Bronchial epithelial cell (primary cell): Measurements from ENCODE around the gene ANKRD50. TPM values are rescaled to one million over a fixed set of nuclear protein-coding genes. Genes with fewer than 3 reads are reported as not detected.

Experiments used
- DNase-seq: peaks from one replicate; pipeline ENCODE4 v3.0.0-alpha.2; 2010; ENCODE audit warnings: low read depth
- FAIRE-seq: peaks from 2 replicates; lab custom pipeline; 2011; peaks lifted over from hg19 to GRCh38; lab: Jason Lieb, UNC
- H3K27me3 ChIP-seq: 2 replicates; pipeline ENCODE4 v1.5.1; 2011; ENCODE audit warnings: low read length; ENCODE audit not compliant: control insufficient read depth, insufficient read depth
- H3K36me3 ChIP-seq: 2 replicates; pipeline ENCODE4 v1.5.1; 2011; ENCODE audit warnings: low read length; ENCODE audit not compliant: control insufficient read depth, insufficient read depth
- H3K4me3 ChIP-seq: 2 replicates; pipeline ENCODE4 v1.5.1; 2011; ENCODE audit warnings: mild to moderate bottlenecking, low read depth, low read length, control low read depth
- total RNA-seq: library from RNA; depleted of rRNA; stranded (reverse); fragments of >200 nt; gene quantifications from 2 replicates; pipeline ENCODE4 v1.2.1, GENCODE V29; 2014
- TF ChIP-seq, protein P1 (sequence below): IDR thresholded peaks from 2 replicates; pipeline ENCODE4 v1.5.1; 2011; ENCODE audit warnings: mild to moderate bottlenecking, moderate library complexity, low read length, control low read depth, inconsistent platforms; ENCODE audit not compliant: insufficient read depth, severe bottlenecking

Gene ANKRD50
- total RNA-seq, 1 donor from 2014 or later, result 36.3 TPM

DNA sequence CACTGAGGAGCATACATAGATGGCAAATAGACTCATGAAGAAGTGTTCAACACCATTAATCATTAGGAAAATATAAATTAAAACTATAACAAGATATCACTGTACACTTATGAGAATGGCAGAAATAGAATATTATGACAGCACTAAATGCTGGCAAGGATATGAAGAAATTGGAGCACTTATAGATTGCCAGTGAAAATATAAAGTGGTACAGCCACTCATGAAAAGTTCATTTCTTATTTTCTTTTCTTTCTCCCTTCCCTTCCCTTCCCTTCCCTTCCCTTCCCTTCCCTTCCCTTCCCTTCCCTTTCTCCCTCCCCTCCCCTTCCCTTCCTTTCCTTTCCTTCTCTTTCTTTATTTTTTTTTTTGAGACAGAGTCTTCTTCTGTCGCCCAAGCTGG, 53.7 kb downstream of the ANKRD50 start:
- no peak overlapping the region for H3K4me3 ChIP-seq
- DNase-seq (no peak), FAIRE-seq (no peak)
- no peaks in the 10 kb centered on the region for H3K27me3 ChIP-seq
- TF ChIP-seq, protein P1, sequence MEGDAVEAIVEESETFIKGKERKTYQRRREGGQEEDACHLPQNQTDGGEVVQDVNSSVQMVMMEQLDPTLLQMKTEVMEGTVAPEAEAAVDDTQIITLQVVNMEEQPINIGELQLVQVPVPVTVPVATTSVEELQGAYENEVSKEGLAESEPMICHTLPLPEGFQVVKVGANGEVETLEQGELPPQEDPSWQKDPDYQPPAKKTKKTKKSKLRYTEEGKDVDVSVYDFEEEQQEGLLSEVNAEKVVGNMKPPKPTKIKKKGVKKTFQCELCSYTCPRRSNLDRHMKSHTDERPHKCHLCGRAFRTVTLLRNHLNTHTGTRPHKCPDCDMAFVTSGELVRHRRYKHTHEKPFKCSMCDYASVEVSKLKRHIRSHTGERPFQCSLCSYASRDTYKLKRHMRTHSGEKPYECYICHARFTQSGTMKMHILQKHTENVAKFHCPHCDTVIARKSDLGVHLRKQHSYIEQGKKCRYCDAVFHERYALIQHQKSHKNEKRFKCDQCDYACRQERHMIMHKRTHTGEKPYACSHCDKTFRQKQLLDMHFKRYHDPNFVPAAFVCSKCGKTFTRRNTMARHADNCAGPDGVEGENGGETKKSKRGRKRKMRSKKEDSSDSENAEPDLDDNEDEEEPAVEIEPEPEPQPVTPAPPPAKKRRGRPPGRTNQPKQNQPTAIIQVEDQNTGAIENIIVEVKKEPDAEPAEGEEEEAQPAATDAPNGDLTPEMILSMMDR, result no peak
- no peaks in the 10 kb centered on the region for H3K36me3 ChIP-seq

DNA sequence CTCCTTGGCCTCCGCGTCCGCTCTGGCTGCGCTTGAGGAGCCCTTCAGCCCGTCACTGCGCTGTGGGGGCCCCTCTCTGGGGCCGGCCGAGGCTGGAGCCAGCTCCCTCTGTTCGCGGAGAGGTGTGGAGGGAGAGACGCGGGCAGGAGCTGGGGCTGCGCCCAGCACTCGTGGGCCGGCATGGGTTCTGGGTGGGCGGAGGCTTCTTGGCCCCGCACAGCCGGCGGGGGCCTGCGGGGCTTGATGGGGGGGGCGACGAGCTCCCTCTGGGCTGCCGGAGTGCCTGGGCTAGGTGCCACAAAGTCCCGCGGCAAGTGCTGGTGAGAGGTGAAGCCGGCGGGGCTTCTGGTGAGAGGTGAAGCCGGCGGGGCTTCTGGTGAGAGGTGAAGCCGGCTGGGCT, 61.9 kb downstream of the ANKRD50 start:
- Histone ChIP-seq H3K27me3 (no peaks in the 10 kb centered on the region), H3K36me3 (peaks cover 4% of the 10 kb centered on the region), H3K4me3 (no peak overlapping the region)
- DNase-seq (no peak), FAIRE-seq (no peak)
- TF ChIP-seq, protein P1, result no peak

DNA sequence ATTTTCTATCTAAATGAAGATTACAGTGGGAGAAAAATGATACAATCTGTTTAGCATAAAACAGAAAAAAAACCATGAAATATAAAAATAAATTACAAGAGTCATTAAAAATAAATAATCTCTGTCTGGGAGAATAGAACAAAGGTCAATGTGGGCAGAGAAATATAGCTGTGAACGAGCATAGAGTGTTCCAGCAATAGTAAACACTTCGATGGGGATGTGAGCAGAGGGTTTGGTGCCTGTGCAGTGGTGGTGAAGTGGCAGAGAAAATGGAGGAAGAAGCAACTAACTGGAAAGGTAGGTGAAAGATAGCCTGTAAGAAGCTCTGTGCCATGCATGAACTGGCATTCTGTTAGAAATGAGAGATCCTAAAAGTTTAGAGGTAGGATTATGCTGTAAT, 64.9 kb downstream of the ANKRD50 start:
- DNase-seq, result no peak
- FAIRE-seq, result no peak
- Histone ChIP-seq H3K27me3 (no peaks in the 10 kb centered on the region), H3K4me3 (no peak overlapping the region), H3K36me3 (peaks cover 4% of the 10 kb centered on the region)
- TF ChIP-seq, protein P1, result no peak

DNA sequence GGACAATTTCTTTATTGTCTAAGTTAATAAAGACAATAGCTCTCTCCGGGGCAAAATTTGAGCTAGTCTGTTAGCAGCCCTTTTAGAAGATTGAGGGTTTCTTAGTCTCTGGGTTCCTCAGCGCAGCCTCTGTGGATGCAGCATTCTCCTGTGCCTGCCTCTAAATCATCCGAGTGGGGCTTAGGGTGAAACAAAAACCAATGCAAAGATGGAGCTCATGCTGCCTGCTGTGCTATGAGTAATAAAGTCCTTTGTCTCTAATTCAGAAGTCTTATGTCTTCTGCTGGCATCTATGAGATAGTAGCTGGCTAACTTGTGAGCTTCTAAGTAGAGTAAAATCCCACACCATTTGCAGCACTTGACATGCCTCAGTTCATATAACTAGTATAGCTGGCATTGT, 67.9 kb downstream of the ANKRD50 start:
- no peak for FAIRE-seq
- Histone ChIP-seq H3K27me3 (no peaks in the 10 kb centered on the region), H3K4me3 (no peak overlapping the region), H3K36me3 (no peaks in the 10 kb centered on the region)
- DNase-seq, result no peak
- TF ChIP-seq, protein P1, result no peak

DNA sequence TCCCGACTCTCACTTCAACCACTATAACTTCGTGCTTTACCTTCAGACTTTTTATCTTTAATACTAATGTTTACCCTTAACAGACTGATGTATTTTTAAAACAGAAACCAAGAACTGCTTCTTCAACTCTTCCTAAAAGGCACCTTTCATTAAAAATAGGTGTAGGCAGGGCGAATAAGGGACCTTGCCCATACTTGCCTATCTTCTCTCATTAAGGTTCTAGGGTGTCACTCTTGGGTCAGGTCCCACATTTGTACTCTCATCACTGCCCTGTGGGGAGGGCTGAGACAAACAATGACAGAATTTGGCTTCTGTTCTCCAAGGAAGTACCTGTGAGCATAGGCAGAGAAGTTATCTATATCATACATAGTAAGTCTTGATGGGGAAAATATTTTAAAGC, 69.7 kb downstream of the ANKRD50 start:
- Histone ChIP-seq H3K36me3 (no peaks in the 10 kb centered on the region), H3K4me3 (no peak overlapping the region), H3K27me3 (no peaks in the 10 kb centered on the region)
- FAIRE-seq (no peak), DNase-seq (peak; percentile 69)
- TF ChIP-seq, protein P1, result no peak

DNA sequence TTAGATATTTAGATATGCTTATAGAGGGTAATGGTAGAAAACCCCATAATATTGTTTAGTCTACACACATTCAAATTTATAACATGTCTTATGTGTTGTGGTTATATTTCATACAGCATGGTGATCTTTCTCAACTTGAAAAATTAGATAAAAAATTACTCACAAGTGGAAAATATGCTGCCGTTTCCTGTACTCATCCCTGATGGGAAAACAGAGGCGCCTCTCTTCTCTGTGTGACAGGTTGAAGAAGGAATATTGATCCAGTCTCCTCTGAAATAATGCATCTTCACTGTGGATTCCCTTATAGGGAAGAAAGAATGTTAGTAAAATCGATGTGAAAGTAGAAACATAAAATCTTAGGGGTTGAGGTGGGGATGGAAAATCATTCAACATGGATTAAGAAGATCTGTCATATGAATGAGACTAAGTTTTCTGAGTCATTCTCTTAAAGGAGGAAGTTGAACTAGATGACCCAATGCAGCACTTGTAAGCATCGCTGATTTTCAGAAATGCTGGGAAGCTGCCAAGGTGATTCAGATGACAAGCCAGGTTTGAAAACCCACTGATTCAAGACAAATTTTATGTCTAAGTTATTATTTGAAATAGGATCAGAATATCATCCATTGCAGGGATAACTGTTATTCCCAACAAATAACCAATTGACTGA, 70.7 kb downstream of the ANKRD50 start:
- TF ChIP-seq, protein P1, result no peak
- DNase-seq (peak; percentile 98), FAIRE-seq (no peak)
- Histone ChIP-seq H3K27me3 (no peaks in the 10 kb centered on the region), H3K36me3 (no peaks in the 10 kb centered on the region), H3K4me3 (no peak overlapping the region)
